GM12873 (cell line): ENCODE data around the gene KDM5C.

ENCODE experiments used
- TF ChIP-seq, protein P1 (sequence below): IDR thresholded peaks from 2 replicates; pipeline ENCODE4 v1.5.1; 2012; ENCODE audit warnings: low read depth, mild to moderate bottlenecking, moderate library complexity, low read length, control low read depth; ENCODE audit not compliant: insufficient read depth; ENCODE audit errors: missing control alignments

KDM5C gene

DNA sequence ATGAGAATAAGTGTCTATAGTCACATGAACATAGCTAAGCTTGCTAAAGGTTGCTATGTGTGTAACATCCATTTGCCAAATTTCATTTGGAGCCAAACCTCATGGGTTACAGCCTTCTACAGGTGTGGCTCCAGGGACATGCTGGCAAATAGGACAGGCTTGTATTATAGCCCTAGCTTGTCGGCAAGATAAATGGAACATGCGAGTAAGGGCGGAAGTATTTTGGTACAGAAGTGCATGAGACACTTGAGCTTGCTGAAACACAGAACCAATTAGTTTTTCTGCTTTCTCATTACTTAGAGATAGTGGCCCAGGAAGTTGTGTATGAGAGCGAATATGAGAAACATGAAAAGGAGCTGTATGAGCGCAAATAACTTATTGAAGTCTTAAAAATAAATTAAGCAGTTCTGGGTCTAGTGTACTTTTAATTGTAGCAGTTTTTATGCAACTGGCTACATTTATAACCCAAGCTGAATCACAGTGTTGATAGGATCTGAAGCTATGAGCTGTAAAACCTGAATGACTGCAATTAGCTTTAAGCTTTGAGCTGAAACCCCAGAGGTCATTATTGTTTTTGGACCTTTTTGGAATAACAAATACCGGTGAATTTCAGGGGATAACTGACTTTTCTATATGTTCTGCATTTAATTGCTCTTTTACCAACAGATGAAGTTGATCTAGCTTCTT, 64.6 kb downstream of the KDM5C start:
- TF ChIP-seq, protein P1, sequence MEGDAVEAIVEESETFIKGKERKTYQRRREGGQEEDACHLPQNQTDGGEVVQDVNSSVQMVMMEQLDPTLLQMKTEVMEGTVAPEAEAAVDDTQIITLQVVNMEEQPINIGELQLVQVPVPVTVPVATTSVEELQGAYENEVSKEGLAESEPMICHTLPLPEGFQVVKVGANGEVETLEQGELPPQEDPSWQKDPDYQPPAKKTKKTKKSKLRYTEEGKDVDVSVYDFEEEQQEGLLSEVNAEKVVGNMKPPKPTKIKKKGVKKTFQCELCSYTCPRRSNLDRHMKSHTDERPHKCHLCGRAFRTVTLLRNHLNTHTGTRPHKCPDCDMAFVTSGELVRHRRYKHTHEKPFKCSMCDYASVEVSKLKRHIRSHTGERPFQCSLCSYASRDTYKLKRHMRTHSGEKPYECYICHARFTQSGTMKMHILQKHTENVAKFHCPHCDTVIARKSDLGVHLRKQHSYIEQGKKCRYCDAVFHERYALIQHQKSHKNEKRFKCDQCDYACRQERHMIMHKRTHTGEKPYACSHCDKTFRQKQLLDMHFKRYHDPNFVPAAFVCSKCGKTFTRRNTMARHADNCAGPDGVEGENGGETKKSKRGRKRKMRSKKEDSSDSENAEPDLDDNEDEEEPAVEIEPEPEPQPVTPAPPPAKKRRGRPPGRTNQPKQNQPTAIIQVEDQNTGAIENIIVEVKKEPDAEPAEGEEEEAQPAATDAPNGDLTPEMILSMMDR, result no peak

DNA sequence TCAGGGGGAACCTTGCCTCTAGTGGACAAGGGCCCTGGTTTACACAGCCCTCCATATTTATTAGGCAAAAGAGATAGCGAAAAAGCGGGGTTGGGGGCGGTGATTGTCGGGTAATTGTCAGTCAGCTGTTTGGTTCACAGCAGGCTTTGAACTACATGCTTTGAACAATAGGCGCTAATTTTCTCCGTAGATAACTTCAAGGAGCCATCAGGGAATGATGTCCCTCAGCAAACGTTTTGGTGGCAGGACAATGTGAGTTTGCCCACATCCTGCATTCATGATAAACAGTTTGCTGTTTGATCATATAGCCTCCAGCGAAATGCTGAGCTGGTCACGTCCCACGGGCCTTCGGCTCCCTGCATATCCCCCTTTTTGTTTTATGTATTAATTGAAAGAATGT, 65.8 kb downstream of the KDM5C start:
- TF ChIP-seq, protein P1, result no peak

- TF ChIP-seq, protein P1, result no peak
Observed at GRCh38 chrX:53156207-53156596, 68.8 kb downstream of the KDM5C start.

DNA sequence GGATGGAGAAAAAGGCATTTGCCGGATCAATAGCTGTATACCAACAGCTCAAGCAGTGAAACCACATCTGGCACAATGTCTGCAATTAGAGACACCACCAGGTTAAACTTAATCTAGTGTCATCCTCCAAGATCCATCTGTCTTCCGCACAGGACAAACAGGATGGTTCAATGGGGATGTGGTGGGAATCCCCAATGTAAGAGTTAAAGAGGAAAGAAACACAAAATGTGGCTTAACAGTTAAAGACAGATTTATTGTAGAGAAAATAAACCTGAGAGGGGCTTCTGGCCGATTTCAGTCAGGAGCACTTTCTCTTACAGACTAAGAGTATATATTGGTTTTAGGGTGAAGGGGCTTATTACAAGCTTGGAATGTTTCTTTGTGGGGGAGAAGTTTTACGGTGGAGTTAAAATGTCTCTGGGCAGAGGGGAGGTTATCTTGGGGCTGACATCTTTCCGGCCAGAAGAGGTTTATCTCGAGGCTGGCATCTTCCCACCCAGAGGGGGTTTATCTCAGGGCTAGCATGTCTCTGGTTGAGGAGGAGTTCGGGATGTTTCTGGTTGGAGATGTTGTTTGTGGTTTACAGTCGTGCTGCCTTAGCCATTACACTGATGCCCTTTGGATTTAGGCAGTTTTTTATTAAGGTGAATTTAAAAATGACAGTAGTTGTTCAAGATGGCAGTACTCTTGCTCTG, 69.3 kb downstream of the KDM5C start:
- TF ChIP-seq, protein P1, result no peak

DNA sequence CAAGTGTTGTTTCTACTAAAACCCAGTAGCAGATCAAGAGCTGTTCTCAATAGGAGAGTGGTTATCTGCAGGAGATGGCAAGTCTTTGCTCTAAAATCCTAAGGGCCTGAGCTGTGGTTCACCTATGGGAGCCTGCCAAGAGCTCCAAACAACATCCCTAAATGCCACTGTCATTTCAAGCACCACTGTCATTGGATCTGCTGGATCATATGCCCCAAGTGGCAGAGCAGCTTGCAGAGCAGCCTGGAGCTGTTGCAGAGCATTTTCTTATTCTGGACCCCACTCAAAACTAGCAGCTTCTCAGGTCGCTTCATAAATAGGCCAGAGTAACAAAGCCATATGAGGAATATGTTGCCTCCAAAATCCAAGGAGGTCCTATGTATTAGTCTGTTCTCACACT, 71.4 kb downstream of the KDM5C start:
- TF ChIP-seq, protein P1, result no peak
